A549 (cell line): ENCODE results near the gene ARHGAP12. TPM values are rescaled to one million over a fixed set of nuclear protein-coding genes. Genes with fewer than 3 reads are reported as not detected.
A peak's percentile ranks its signal among the peaks of the same experiment; 100 is the strongest.

ENCODE experiments used
- ATAC-seq, 2 experiments: fragments of 200-7000 bp in 1 of 2; fragments of >200 bp in 1 of 2; cut with Nextera tagmentation in 1 of 2; cut with Tn5 transposase in 1 of 2; 3 replicates each; pipeline versions ENCODE4 v1.8.0 to v1.9.1; 2018 to 2020; ENCODE audit warnings: mild to moderate bottlenecking in 1 of 2, moderate library complexity in 1 of 2
- CTCF ChIA-PET: fragments of 300-600 bp; sonication (Branson Sonifier 250); formaldehyde crosslinking; extraction: SDS; loops from one replicate; lab custom pipeline; 2021; ENCODE audit warnings: antibody characterized with exemption, inconsistent platforms; lab: Yijun Ruan, JAX
- POLR2A ChIA-PET: fragments of 350-600 bp; formaldehyde crosslinking; extraction: SDS; loops from one replicate; lab custom pipeline; 2021; ENCODE audit warnings: antibody characterized with exemption, inconsistent platforms; lab: Yijun Ruan, JAX
- DNase-seq, 2 experiments: peaks; one replicate each; pipeline versions ENCODE4 v3.0.0 to v3.0.0-alpha.2; 2011 to 2016; ENCODE audit warnings: low read depth in 1 of 2, low spot score in 1 of 2
- FAIRE-seq: peaks from 2 replicates; lab custom pipeline; 2011; peaks lifted over from hg19 to GRCh38; lab: Jason Lieb, UNC
- H3K27ac ChIP-seq, 2 experiments: fragments of >200 bp; sonication (Bioruptor Twin); formaldehyde crosslinking; 3 replicates each; pipeline ENCODE4 v1.5.1; 2016 to 2017
- H3K4me1 ChIP-seq: fragments of >200 bp; sonication (Bioruptor Twin); formaldehyde crosslinking; 3 replicates; pipeline ENCODE4 v1.6.1; 2016
- H3K4me2 ChIP-seq: fragments of >200 bp; sonication (Bioruptor Twin); formaldehyde crosslinking; 3 replicates; pipeline ENCODE4 v1.6.1; 2016
- H3K4me3 ChIP-seq: fragments of >200 bp; sonication (Bioruptor Twin); formaldehyde crosslinking; 3 replicates; pipeline ENCODE4 v1.5.1; 2016
- H3K9me3 ChIP-seq: fragments of >200 bp; sonication (Bioruptor Twin); formaldehyde crosslinking; 3 replicates; pipeline ENCODE4 v1.6.1; 2016
- CBX8 ChIP-seq: fragments of 200-600 bp; sonication (generic); IDR thresholded peaks from 2 replicates; pipeline ENCODE4 v1.6.1; 2016
- HDAC2 ChIP-seq: fragments of 200-600 bp; sonication (generic); IDR thresholded peaks from 2 replicates; pipeline ENCODE4 v1.6.1; 2016
- HMGXB4 ChIP-seq: fragments of 250-450 bp; sonication (Bioruptor Pico); IDR thresholded peaks from 2 replicates; pipeline ENCODE4 v1.5.0; 2021; ENCODE audit warnings: mild to moderate bottlenecking, moderate library complexity, borderline replicate concordance
- HOXB13 ChIP-seq: fragments of 250-450 bp; sonication (Bioruptor Pico); IDR thresholded peaks from 2 replicates; pipeline ENCODE4 v1.5.0; 2020; ENCODE audit warnings: low read depth, mild to moderate bottlenecking, moderate library complexity
- HOXB5 ChIP-seq: fragments of 250-450 bp; sonication (Bioruptor Pico); IDR thresholded peaks from 2 replicates; pipeline ENCODE4 v1.5.0; 2020; ENCODE audit warnings: mild to moderate bottlenecking, moderate library complexity
- JUN ChIP-seq, 2 experiments: fragments of >200 bp; sonication (Bioruptor Twin); formaldehyde crosslinking; IDR thresholded peaks; 2 replicates in 1 of 2; 3 replicates in 1 of 2; pipeline ENCODE4 v1.6.1; 2016 to 2017
- KDM1A ChIP-seq: fragments of 200-600 bp; sonication (generic); IDR thresholded peaks from 2 replicates; pipeline ENCODE4 v1.6.1; 2016; ENCODE audit warnings: low read depth, mild to moderate bottlenecking
- MAFK ChIP-seq: fragments of 450-650 bp; IDR thresholded peaks from 2 replicates; pipeline ENCODE4 v1.6.1; 2014; ENCODE audit not compliant: partially characterized antibody
- PHF8 ChIP-seq: fragments of 200-600 bp; sonication (generic); IDR thresholded peaks from 2 replicates; pipeline ENCODE4 v1.6.1; 2016; ENCODE audit warnings: low read depth, mild to moderate bottlenecking, antibody characterized with exemption, moderate library complexity, borderline replicate concordance
- POLR2A ChIP-seq: IDR thresholded peaks from 2 replicates; pipeline ENCODE4 v1.6.1; 2012; ENCODE audit warnings: mild to moderate bottlenecking, low read length
- REST ChIP-seq: fragments of 200-600 bp; sonication (generic); IDR thresholded peaks from 2 replicates; pipeline ENCODE4 v1.6.1; 2016; ENCODE audit warnings: antibody characterized with exemption, mild to moderate bottlenecking, moderate library complexity
- SREBF2 ChIP-seq: fragments of 450-650 bp; IDR thresholded peaks from 2 replicates; pipeline ENCODE4 v1.6.1; 2014; ENCODE audit warnings: mild to moderate bottlenecking, moderate library complexity
- WGBS: methylation state at CpG from one replicate; pipeline ENCODE4 v1.1.6; 2017; ENCODE audit errors: missing lambda C conversion rate; 5-methylcytosine and 5-hydroxymethylcytosine counted together
- polyA plus RNA-seq, 4 experiments: library from polyadenylated mRNA; depleted of rRNA in 3 of 4; stranded (reverse); fragments of >200 nt; fragmentation: RNase III in 1 of 4; extraction: RNeasy Plus Mini Kit Qiagen cat#74134 plus additional on column Dnase treatment in 1 of 4; gene quantifications; 2 replicates in 3 of 4; 3 replicates in 1 of 4; pipeline ENCODE4 v1.2.3, GENCODE V29; 2011 to 2017
- TF ChIP-seq, protein P1 (sequence below): IDR thresholded peaks from 2 replicates; pipeline ENCODE4 v1.6.1; 2012; ENCODE audit warnings: low read depth, borderline replicate concordance
- TF ChIP-seq, protein P2 (sequence below): fragments of >200 bp; sonication (Bioruptor Twin); formaldehyde crosslinking; IDR thresholded peaks from 3 replicates; pipeline ENCODE4 v1.5.1; 2016

Gene ARHGAP12
- polyA plus RNA-seq, 2 of the 4 experiments (the other 2 are of a cell fraction): 22.1 to 49.3 TPM

GRCh38 chr10:31905586-31905985, 23.0 kb downstream of the ARHGAP12 start:
- no peak for TF ChIP-seq KDM1A
- TF ChIP-seq, protein P1, sequence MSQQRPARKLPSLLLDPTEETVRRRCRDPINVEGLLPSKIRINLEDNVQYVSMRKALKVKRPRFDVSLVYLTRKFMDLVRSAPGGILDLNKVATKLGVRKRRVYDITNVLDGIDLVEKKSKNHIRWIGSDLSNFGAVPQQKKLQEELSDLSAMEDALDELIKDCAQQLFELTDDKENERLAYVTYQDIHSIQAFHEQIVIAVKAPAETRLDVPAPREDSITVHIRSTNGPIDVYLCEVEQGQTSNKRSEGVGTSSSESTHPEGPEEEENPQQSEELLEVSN: no peak
- TF ChIP-seq SREBF2: no peak
- TF ChIP-seq POLR2A: no peak
- TF ChIP-seq MAFK: no peak
- TF ChIP-seq HDAC2: no peak
- TF ChIP-seq, protein P2, sequence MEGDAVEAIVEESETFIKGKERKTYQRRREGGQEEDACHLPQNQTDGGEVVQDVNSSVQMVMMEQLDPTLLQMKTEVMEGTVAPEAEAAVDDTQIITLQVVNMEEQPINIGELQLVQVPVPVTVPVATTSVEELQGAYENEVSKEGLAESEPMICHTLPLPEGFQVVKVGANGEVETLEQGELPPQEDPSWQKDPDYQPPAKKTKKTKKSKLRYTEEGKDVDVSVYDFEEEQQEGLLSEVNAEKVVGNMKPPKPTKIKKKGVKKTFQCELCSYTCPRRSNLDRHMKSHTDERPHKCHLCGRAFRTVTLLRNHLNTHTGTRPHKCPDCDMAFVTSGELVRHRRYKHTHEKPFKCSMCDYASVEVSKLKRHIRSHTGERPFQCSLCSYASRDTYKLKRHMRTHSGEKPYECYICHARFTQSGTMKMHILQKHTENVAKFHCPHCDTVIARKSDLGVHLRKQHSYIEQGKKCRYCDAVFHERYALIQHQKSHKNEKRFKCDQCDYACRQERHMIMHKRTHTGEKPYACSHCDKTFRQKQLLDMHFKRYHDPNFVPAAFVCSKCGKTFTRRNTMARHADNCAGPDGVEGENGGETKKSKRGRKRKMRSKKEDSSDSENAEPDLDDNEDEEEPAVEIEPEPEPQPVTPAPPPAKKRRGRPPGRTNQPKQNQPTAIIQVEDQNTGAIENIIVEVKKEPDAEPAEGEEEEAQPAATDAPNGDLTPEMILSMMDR: no peak
- TF ChIP-seq PHF8: no peak
- WGBS: 89% methylated on average over 1 of the region's 1 CpG

GRCh38 chr10:31902625-31903024, 26.0 kb downstream of the ARHGAP12 start:
- H3K4me3 ChIP-seq: no peak overlapping the region
- CTCF ChIA-PET: no interaction called here
- ATAC-seq (no peak), DNase-seq (no peak), FAIRE-seq (no peak)
- H3K27ac ChIP-seq: no peak overlapping the region
- POLR2A ChIA-PET: no interaction called here
- no peak overlapping the region for H3K4me2 ChIP-seq
- 0 out of 3 replicates have a peak, but pooled peaks cover 3% of the 10 kb centered on the region for H3K9me3 ChIP-seq
- 100% methylated on average over 1 of the region's 1 CpG for WGBS
- no peak for TF ChIP-seq REST
- no peak for TF ChIP-seq SREBF2
- no peak for TF ChIP-seq HOXB5 (CRISPR knock-in tag)
- H3K4me1 ChIP-seq: peaks cover 29% of the 10 kb centered on the region

More at GRCh38 chr10:31905586-31905985, 23.0 kb downstream of the ARHGAP12 start:
- ChIA-PET CTCF (interaction anchor here (1.2 to 1.7 kb wide), 2 partner anchors 13 to 24 kb away, joined by 3 to 5 read pairs; partner anchors contain the start of gene ARHGAP12), POLR2A (no interaction called here)
- no peak for DNase-seq
- Histone ChIP-seq H3K27ac (no peak overlapping the region), H3K9me3 (0 out of 3 replicates have a peak, but pooled peaks cover 3% of the 10 kb centered on the region), H3K4me3 (no peak overlapping the region), H3K4me2 (no peak overlapping the region), H3K4me1 (peaks cover 22% of the 10 kb centered on the region)
- ATAC-seq: no peak
- FAIRE-seq: no peak

DNA sequence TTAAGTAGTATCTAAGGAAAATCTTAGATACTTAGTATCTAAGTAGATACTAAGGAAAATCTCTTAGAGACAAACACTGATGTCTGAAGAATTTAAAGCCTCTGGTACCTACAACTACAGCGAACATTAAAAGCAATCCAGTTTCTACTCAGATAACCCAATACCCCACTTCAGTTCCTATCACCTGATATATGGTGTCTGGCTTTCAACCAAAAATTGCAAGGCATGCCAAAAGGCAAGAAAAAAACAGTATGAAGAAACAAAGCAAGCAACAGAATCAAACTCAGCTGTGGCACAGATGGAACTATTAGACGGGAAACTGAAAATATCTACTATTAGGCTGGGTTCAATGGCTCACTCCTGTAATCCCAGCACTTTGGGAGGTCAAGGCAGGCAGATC, 31.1 kb downstream of the ARHGAP12 start:
- H3K4me3 ChIP-seq: no peak overlapping the region
- CTCF ChIA-PET: interaction anchor here (0.9 to 1.4 kb wide), 3 partner anchors 17 to 107 kb away, joined by 3 to 5 read pairs (median 4); no protein-coding TSS in a partner anchor
- peak overlapping the region; percentile 64 to 80 for H3K27ac ChIP-seq
- DNase-seq (no peak), FAIRE-seq (no peak)
- peaks cover 30% of the 10 kb centered on the region for H3K4me1 ChIP-seq
- POLR2A ChIA-PET: interaction anchor here (0.6 to 2.0 kb wide), 3 partner anchors 16 to 32 kb away, joined by 3 to 12 read pairs (median 3); partner anchors contain the start of gene ARHGAP12
- 0 out of 3 replicates have a peak, but pooled peaks cover 3% of the 10 kb centered on the region for H3K9me3 ChIP-seq
- H3K4me2 ChIP-seq: peak overlapping the region; percentile 59
- no peak for TF ChIP-seq HOXB13 (CRISPR knock-in tag)
- TF ChIP-seq, all 56 proteins: peak for 0
- 71% methylated on average over 2 of the region's 2 CpGs for WGBS
- ATAC-seq: peak in 1 of 2 experiments; percentile 20; a peak in 2 of 6 replicates

GRCh38 chr10:31896968-31897384, 31.7 kb downstream of the ARHGAP12 start:
- ChIA-PET POLR2A (interaction anchor here (1.2 to 2.0 kb wide), 2 partner anchors 30 to 32 kb away, joined by 3 to 12 read pairs; partner anchors contain the start of gene ARHGAP12), CTCF (interaction anchor here (0.8 to 1.4 kb wide), 5 partner anchors 18 to 108 kb away, joined by 3 to 5 read pairs (median 5); no protein-coding TSS in a partner anchor)
- no peak overlapping the region for H3K4me3 ChIP-seq
- ATAC-seq (peak; percentile 81 to 94), FAIRE-seq (no peak), DNase-seq (peak; percentile 21 to 75)
- H3K9me3 ChIP-seq: 0 out of 3 replicates have a peak, but pooled peaks cover 3% of the 10 kb centered on the region
- H3K27ac ChIP-seq: peak overlapping the region; percentile 64 to 80; a peak in 5 of 6 replicates
- peak overlapping the region; percentile 59 for H3K4me2 ChIP-seq
- 36% methylated on average over 1 of the region's 1 CpG for WGBS
- H3K4me1 ChIP-seq: peaks cover 30% of the 10 kb centered on the region
- no peak for TF ChIP-seq CBX8
- TF ChIP-seq, protein P1: no peak
- no peak for TF ChIP-seq REST
- TF ChIP-seq JUN (IDR thresholded peaks at IDR 0.05): peak in 1 of 2 experiments; percentile 42; a peak in 1 of 5 replicates
- TF ChIP-seq HMGXB4: no peak
